ENCODE results near the gene ADGRF3. TPM values are rescaled to one million over a fixed set of nuclear protein-coding genes. Genes with fewer than 3 reads are reported as not detected.

The ADGRF3 gene
- total RNA-seq, 6 donors from 2014 or later = 0.15 to 2.1 (median 0.30) TPM; not detected in 1

DNA sequence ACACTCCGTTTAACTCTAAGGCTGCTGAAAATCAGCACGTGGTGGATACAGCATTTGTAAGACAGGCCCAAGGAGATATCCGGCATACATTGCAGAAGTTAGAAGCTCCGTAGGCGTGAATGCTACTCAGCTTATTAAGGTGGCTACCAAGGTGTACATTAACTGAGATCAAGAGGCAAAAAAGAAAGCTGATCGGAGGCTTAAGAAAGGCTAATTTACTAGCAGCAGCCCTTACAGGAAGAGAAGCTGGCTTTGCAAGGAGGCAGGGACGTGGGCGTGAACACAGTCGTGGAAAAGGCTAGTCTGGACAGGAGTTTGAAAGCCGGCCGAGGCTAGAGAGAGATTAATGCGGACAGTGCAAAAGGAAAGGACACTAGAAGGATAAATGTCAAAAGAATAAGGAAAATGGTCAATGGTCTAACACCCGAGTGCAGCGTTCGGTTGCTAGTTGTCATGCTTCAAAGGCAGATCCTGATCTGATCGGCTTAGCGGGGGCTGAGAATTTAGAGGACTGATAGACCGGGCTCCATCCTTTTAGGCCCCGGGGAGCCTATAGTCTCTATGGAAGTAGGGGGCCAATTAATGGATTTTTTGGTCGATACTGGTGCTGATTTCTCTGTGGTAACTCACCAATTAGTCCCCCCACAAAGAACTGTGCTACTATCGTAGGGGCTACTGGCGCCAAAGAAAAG is 46.2 kb downstream of the ADGRF3 start:
- WGBS, 2 donors = 41 to 44% methylated on average over 22 of the region's 22 CpGs
- H3K4me1 ChIP-seq = peaks cover 4 to 19% (median 16%) of the 10 kb centered on the region in 4 donors
- no peak for DNase-seq
- H3K9me3 ChIP-seq = no peaks in the 10 kb centered on the region
- no peaks in the 10 kb centered on the region for H3K36me3 ChIP-seq
- H3K4me3 ChIP-seq = peak overlapping the region in 3 of 4 donors; percentile 53 to 67 (median 53)
- peak overlapping the region; percentile 79 to 88 (median 82) for H3K27ac ChIP-seq
- peak in 1 of 2 donors; percentile 40 for ATAC-seq (ENCODE audit: low FRiP score in 2 of 2)
- H3K27me3 ChIP-seq = no peaks in the 10 kb centered on the region
- TF ChIP-seq EP300 (IDR thresholded peaks at IDR 0.05) = no peak
- no peak for TF ChIP-seq POLR2AphosphoS5 (IDR thresholded peaks at IDR 0.05)
- TF ChIP-seq, protein P1, sequence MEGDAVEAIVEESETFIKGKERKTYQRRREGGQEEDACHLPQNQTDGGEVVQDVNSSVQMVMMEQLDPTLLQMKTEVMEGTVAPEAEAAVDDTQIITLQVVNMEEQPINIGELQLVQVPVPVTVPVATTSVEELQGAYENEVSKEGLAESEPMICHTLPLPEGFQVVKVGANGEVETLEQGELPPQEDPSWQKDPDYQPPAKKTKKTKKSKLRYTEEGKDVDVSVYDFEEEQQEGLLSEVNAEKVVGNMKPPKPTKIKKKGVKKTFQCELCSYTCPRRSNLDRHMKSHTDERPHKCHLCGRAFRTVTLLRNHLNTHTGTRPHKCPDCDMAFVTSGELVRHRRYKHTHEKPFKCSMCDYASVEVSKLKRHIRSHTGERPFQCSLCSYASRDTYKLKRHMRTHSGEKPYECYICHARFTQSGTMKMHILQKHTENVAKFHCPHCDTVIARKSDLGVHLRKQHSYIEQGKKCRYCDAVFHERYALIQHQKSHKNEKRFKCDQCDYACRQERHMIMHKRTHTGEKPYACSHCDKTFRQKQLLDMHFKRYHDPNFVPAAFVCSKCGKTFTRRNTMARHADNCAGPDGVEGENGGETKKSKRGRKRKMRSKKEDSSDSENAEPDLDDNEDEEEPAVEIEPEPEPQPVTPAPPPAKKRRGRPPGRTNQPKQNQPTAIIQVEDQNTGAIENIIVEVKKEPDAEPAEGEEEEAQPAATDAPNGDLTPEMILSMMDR (IDR thresholded peaks at IDR 0.05) = no peak
- no peak for TF ChIP-seq POLR2A (IDR thresholded peaks at IDR 0.05)

DNA sequence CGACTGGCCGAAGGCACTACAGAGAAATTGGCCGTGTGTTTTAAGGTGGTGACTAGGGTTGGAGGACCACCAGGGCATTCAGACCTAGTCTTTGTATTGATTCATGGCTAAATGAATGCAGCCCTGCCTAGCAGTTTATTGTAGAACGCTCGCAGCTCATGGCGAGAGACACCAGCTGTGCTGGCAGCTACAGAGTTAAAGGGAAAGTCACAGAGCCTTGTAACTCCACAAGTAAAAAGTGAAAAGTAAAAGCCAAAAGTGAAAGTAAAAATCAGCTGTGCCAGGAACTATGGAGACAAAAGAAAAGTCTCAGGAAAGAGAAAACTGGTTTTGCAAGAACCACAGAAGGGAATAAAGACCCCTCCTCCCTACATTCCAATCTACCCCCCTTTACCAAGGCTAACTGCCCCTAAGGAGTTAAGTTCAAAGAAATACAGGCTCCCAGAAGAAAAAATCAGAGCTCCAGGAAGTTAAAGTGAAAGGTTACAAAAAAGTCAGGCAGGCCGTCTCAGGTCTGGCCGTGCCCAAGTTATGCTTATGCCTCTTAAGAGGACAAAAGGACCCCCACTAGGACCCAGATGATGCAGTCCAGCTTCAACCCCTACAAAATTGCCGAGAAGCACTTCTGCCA is 47.0 kb downstream of the ADGRF3 start:
- DNase-seq (peak in 1 of 2 donors; percentile 53), ATAC-seq (ENCODE audit: low FRiP score in 2 of 2) (peak; percentile 75 to 80)
- peak overlapping the region; percentile 47 to 67 (median 53) for H3K4me3 ChIP-seq
- peaks cover 4 to 19% (median 16%) of the 10 kb centered on the region in 4 donors for H3K4me1 ChIP-seq
- H3K27ac ChIP-seq = peak overlapping the region; percentile 79 to 88 (median 82)
- no peaks in the 10 kb centered on the region for H3K9me3 ChIP-seq
- H3K36me3 ChIP-seq = no peaks in the 10 kb centered on the region
- 1 to 2% methylated on average over 9 of the region's 9 CpGs for WGBS, 2 donors
- no peaks in the 10 kb centered on the region for H3K27me3 ChIP-seq
- no peak for TF ChIP-seq POLR2A (IDR thresholded peaks at IDR 0.05)
- TF ChIP-seq EP300 (IDR thresholded peaks at IDR 0.05) = no peak
- no peak for TF ChIP-seq POLR2AphosphoS5 (IDR thresholded peaks at IDR 0.05)
- TF ChIP-seq, protein P1 (IDR thresholded peaks at IDR 0.05) = no peak

DNA sequence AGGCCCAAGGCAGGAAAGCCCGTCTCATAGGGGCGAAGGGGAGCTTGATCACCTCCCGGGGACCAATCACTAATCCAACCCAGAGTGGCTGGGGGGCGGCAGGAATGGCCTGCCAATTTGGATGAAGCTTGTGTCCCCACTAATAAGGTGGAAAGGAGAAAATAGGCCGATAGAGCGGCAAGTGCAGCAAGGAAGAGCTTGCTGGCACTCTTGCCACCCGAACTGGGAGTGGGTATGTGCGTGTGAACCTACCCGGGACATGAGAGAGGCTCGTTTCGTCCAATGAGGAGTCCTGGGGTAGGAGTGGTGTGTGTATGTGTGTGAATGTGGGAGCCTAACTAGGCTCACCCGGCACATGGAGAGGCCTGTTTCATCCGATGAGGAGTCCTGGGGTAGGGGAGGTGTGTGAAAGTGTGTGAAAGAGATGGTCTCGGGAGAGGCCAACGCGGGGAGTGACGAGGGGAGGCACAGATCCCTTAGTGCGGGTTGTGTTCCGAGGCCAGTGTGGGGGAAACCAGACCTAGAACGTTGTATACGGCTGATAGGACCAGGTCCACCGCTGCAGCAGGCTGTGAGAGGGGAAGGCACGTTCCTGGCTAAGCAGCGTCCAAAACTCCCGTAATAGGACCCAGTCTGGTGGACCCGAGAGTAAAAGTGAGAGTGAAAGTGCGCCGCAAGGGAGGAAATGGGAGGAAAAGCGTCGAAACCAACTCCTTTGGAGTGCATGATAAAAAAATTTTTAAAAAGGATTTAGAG is 47.8 kb downstream of the ADGRF3 start:
- TF ChIP-seq POLR2A (IDR thresholded peaks at IDR 0.05) (peak in 1 of 4 donors; percentile 3), EP300 (IDR thresholded peaks at IDR 0.05) (no peak), POLR2AphosphoS5 (IDR thresholded peaks at IDR 0.05) (peak in 1 of 2 donors; percentile 53)
- TF ChIP-seq, protein P1 (IDR thresholded peaks at IDR 0.05) = no peak
- H3K4me1 ChIP-seq = peaks cover 4 to 19% (median 16%) of the 10 kb centered on the region in 4 donors
- H3K9me3 ChIP-seq = no peaks in the 10 kb centered on the region
- H3K4me3 ChIP-seq = peak overlapping the region; percentile 47 to 67 (median 53)
- WGBS, 2 donors = 5% methylated on average over 30 of the region's 30 CpGs
- DNase-seq (peak in 1 of 2 donors; percentile 83), ATAC-seq (ENCODE audit: low FRiP score in 2 of 2) (peak; percentile 85 to 89)
- no peaks in the 10 kb centered on the region for H3K36me3 ChIP-seq
- no peaks in the 10 kb centered on the region for H3K27me3 ChIP-seq
- H3K27ac ChIP-seq = peak overlapping the region; percentile 79 to 88 (median 82)

DNA sequence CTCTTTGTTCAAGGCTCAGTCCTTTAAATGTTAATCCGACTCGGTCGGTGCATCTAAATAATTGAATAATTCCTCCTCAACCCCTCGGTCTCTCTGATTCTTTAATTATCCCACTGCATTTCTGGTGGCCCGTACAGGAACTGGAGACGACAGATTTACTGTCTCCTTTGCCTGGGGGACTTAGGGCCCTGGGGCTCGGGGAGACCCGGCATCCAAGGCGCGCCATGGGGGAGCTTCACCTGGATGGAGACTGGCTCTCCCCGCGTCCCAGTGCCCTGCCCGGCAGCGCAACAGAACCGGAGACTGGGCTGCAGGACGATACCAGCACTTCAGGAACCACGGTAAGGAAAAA is 48.3 kb downstream of the ADGRF3 start:
- H3K36me3 ChIP-seq = no peaks in the 10 kb centered on the region
- 46 to 60% methylated on average over 17 of the region's 17 CpGs for WGBS, 2 donors
- peak overlapping the region; percentile 79 to 88 (median 82) for H3K27ac ChIP-seq
- TF ChIP-seq POLR2AphosphoS5 (IDR thresholded peaks at IDR 0.05) = no peak
- TF ChIP-seq POLR2A (IDR thresholded peaks at IDR 0.05) = no peak
- TF ChIP-seq, protein P1 (IDR thresholded peaks at IDR 0.05) = no peak
- TF ChIP-seq EP300 (IDR thresholded peaks at IDR 0.05) = no peak
- peaks cover 4 to 19% (median 16%) of the 10 kb centered on the region in 4 donors for H3K4me1 ChIP-seq
- peak in 1 of 2 donors; percentile 63 for DNase-seq
- H3K9me3 ChIP-seq = no peaks in the 10 kb centered on the region
- ATAC-seq (ENCODE audit: low FRiP score in 2 of 2) = peak in 1 of 2 donors; percentile 6
- peak overlapping the region in 3 of 4 donors; percentile 53 to 67 (median 53) for H3K4me3 ChIP-seq
- H3K27me3 ChIP-seq = no peaks in the 10 kb centered on the region

Data from upper lobe of left lung (tissue), 6 donors.